GM23248 (cell line): ENCODE measurements around the gene RPS8.

ENCODE experiments used
- EZH2 ChIP-seq: fragments of 200-600 bp; sonication (generic); IDR thresholded peaks from 2 replicates; pipeline ENCODE4 v1.6.1; 2018; ENCODE audit warnings: antibody characterized with exemption, mild to moderate bottlenecking; ENCODE audit not compliant: insufficient read depth, poor library complexity, severe bottlenecking
- EZH2phosphoT487 ChIP-seq: fragments of 200-600 bp; sonication (generic); IDR thresholded peaks from 2 replicates; pipeline ENCODE4 v1.6.1; 2018; ENCODE audit warnings: antibody characterized with exemption, moderate library complexity, mild to moderate bottlenecking, low read depth; ENCODE audit not compliant: insufficient read depth

DNA sequence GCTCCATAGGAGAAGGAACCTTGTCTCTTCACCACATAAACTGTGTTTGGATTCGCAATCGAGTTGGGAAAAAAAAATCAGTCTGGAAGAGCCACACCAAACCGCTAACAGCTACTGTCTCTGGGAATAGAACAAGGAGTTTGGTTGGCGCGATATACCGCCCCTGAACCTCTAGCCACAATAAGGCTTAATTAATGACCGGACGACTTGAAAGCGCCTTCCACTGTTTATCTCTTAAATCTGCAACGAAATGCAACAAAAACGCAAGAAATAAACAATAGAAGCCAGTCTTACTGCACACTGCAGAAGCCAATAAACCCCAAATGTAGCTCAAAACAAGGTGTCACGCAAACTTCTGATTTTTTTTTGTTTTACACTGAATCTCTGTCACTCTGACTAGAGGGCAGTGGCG is 43.9 kb downstream of the RPS8 start:
- TF ChIP-seq EZH2 (no peak), EZH2phosphoT487 (no peak)
